HepG2 (cell line): Measurements from ENCODE around the gene FAF1. TPM values are rescaled to one million over a fixed set of nuclear protein-coding genes. Genes with fewer than 3 reads are reported as not detected.

ENCODE experiments used
- ATAC-seq: fragments of 200-7000 bp; cut with Tn5 transposase; 3 replicates; pipeline ENCODE4 v1.9.1; 2020; ENCODE audit warnings: mild to moderate bottlenecking, moderate library complexity
- BruUV-seq: library from RNA; stranded (reverse); fragments of 400-500 nt; replicated peaks from 2 replicates; lab custom pipeline; 2021; lab: Mats Ljungman, UMichigan
- CTCF ChIA-PET: fragments of 300-600 bp; formaldehyde crosslinking; extraction: SDS; loops from one replicate; lab custom pipeline; 2021; ENCODE audit warnings: low total read pairs, inconsistent platforms, low intra/inter-chr PET ratio; lab: Yijun Ruan, JAX
- POLR2A ChIA-PET: fragments of 350-600 bp; sonication (Branson Sonifier 250); formaldehyde crosslinking; loops from one replicate; lab custom pipeline; 2020; ENCODE audit warnings: antibody characterized with exemption, inconsistent platforms; lab: Yijun Ruan, JAX
- DNase-seq: peaks from one replicate; pipeline ENCODE4 v3.0.0-alpha.2; 2015; ENCODE audit warnings: low spot score
- FAIRE-seq: peaks from 3 replicates; lab custom pipeline; 2011; peaks lifted over from hg19 to GRCh38; lab: Jason Lieb, UNC
- H2AFZ ChIP-seq: one replicate; pipeline ENCODE4 v1.6.1; 2011; ENCODE audit warnings: low read length, inconsistent platforms
- H3K27ac ChIP-seq: fragments of 300-600 bp; 3 replicates; pipeline ENCODE4 v1.8.0; 2011; ENCODE audit warnings: mixed run types, mild to moderate bottlenecking, mixed read lengths, low read length, inconsistent platforms; ENCODE audit not compliant: insufficient read depth; ENCODE audit errors: extremely low read length
- H3K27me3 ChIP-seq, 2 experiments: fragments of 200-600 bp in 1 of 2; 2 replicates in 1 of 2; 3 replicates in 1 of 2; pipeline versions ENCODE4 v1.6.0 to v1.8.0; 2011; ENCODE audit warnings: low read length in 2 of 2, mild to moderate bottlenecking in 2 of 2, moderate library complexity in 2 of 2, inconsistent platforms in 1 of 2; ENCODE audit not compliant: insufficient read depth in 2 of 2, control insufficient read depth in 1 of 2
- H3K36me3 ChIP-seq, 2 experiments: fragments of 200-600 bp in 1 of 2; replicated peaks in 1 of 2; 2 replicates in 1 of 2; 3 replicates in 1 of 2; pipeline versions ENCODE4 v1.5.1 to v1.8.0; 2011; ENCODE audit warnings: low read length in 2 of 2, inconsistent platforms in 1 of 2; ENCODE audit not compliant: insufficient read depth in 2 of 2, control insufficient read depth in 1 of 2
- H3K4me1 ChIP-seq: 2 replicates; pipeline ENCODE4 v1.5.1; 2012; ENCODE audit warnings: low read length, inconsistent platforms; ENCODE audit not compliant: insufficient read depth
- H3K4me2 ChIP-seq: 2 replicates; pipeline ENCODE4 v1.6.0; 2011; ENCODE audit warnings: low read depth, low read length, inconsistent platforms
- H3K4me3 ChIP-seq, 3 experiments: fragments of 200-600 bp in 1 of 3; sonication (generic), shearing (Covaris generic) in 1 of 3; replicated peaks in 1 of 3; 2 replicates each; pipeline ENCODE4 v1.5.1; 2011 to 2016; ENCODE audit warnings: low read length in 3 of 3, inconsistent platforms in 2 of 3, low read depth in 2 of 3, mild to moderate bottlenecking in 2 of 3, control low read depth in 1 of 3, mixed read lengths in 1 of 3; ENCODE audit not compliant: insufficient read depth in 1 of 3
- H3K79me2 ChIP-seq: one replicate; pipeline ENCODE4 v1.6.1; 2011; ENCODE audit warnings: low read length, inconsistent platforms; ENCODE audit not compliant: insufficient read depth
- H3K9ac ChIP-seq: 2 replicates; pipeline ENCODE4 v1.6.0; 2011; ENCODE audit warnings: mild to moderate bottlenecking, low read depth, low read length, inconsistent platforms; ENCODE audit not compliant: insufficient read depth
- H3K9me3 ChIP-seq: 2 replicates; pipeline ENCODE4 v1.5.1; 2012; ENCODE audit warnings: mild to moderate bottlenecking, low read length
- H4K20me1 ChIP-seq: 2 replicates; pipeline ENCODE4 v1.6.0; 2011; ENCODE audit warnings: inconsistent platforms, mild to moderate bottlenecking, low read length, moderate library complexity; ENCODE audit not compliant: insufficient read depth
- EHMT2 ChIP-seq: fragments of 200-600 bp; sonication (generic); IDR thresholded peaks from 2 replicates; pipeline ENCODE4 v1.7.0; 2017; ENCODE audit warnings: antibody characterized with exemption, low read depth, low read length, borderline replicate concordance
- JUN ChIP-seq: sonication (generic); formaldehyde crosslinking; IDR thresholded peaks from 2 replicates; pipeline ENCODE4 v1.4.0; 2020; ENCODE audit warnings: mild to moderate bottlenecking, missing genetic modification reagents
- MIER3 ChIP-seq: IDR thresholded peaks from 2 replicates; pipeline ENCODE4 v1.6.1; 2016; ENCODE audit warnings: missing compliant biosample characterization, borderline replicate concordance
- NCOA5 ChIP-seq: sonication (generic); formaldehyde crosslinking; IDR thresholded peaks from 2 replicates; pipeline ENCODE4 v1.4.0; 2020; ENCODE audit warnings: missing genetic modification reagents
- NR1H2 ChIP-seq: sonication (generic); formaldehyde crosslinking; IDR thresholded peaks from 2 replicates; pipeline ENCODE4 v1.8.1; 2022; ENCODE audit warnings: low read depth, missing genetic modification reagents, borderline replicate concordance
- PCBP1 ChIP-seq: fragments of 200-400 bp; formaldehyde crosslinking; IDR thresholded peaks from 2 replicates; pipeline ENCODE4 v1.6.1; 2017; ENCODE audit warnings: mild to moderate bottlenecking, low read depth, low read length, borderline replicate concordance
- POLR2AphosphoS2 ChIP-seq: IDR thresholded peaks from 2 replicates; pipeline ENCODE4 v1.6.1; 2011; ENCODE audit warnings: low read depth, low read length, improper control_type of control experiment
- RFX1 ChIP-seq: fragments of 450-650 bp; IDR thresholded peaks from 2 replicates; pipeline ENCODE4 v1.6.1; 2017
- SRY ChIP-seq: sonication (generic); formaldehyde crosslinking; IDR thresholded peaks from 2 replicates; pipeline ENCODE4 v1.8.0; 2022; ENCODE audit warnings: mild to moderate bottlenecking, missing genetic modification reagents
- TARDBP ChIP-seq: sonication (generic); formaldehyde crosslinking; IDR thresholded peaks from 2 replicates; pipeline ENCODE4 v1.8.0; 2022; ENCODE audit warnings: mild to moderate bottlenecking, missing genetic modification reagents
- YEATS2 ChIP-seq: sonication (generic); formaldehyde crosslinking; IDR thresholded peaks from 2 replicates; pipeline ENCODE4 v1.4.0; 2020; ENCODE audit warnings: missing genetic modification reagents, borderline replicate concordance
- ZMYM3 ChIP-seq: sonication (generic); formaldehyde crosslinking; IDR thresholded peaks from 2 replicates; pipeline ENCODE4 v1.5.1; 2020; ENCODE audit warnings: mild to moderate bottlenecking, missing genetic modification reagents
- ZNF143 ChIP-seq: sonication (generic); formaldehyde crosslinking; IDR thresholded peaks from 2 replicates; pipeline ENCODE4 v1.4.0; 2020; ENCODE audit warnings: missing genetic modification reagents
- ZNF34 ChIP-seq: sonication (generic); formaldehyde crosslinking; IDR thresholded peaks from 2 replicates; pipeline ENCODE4 v1.4.0; 2020; ENCODE audit warnings: mild to moderate bottlenecking, missing genetic modification reagents, borderline replicate concordance
- ZNF451 ChIP-seq: sonication (generic); formaldehyde crosslinking; IDR thresholded peaks from 2 replicates; pipeline ENCODE4 v1.5.0; 2020; ENCODE audit warnings: mild to moderate bottlenecking, missing genetic modification reagents
- WGBS: methylation state at CpG from one replicate; pipeline ENCODE4 v1.1.6; 2017; ENCODE audit warnings: low lambda C conversion rate; 5-methylcytosine and 5-hydroxymethylcytosine counted together
- in situ Hi-C: cut with HindIII; loops from 2 replicates; pipeline ENCODE4 v1.10.0; 2017; ENCODE audit warnings: low pct_unique_long_range_greater_than_20kb; ENCODE audit not compliant: extremely low pct_ligation_motif_present
- intact Hi-C: fragments of 100-400 bp; cut with micrococcal nuclease; formaldehyde crosslinking; loops from one replicate; pipeline ENCODE4 v1.10.0; 2022; ENCODE audit not compliant: unreplicated experiment
- polyA plus RNA-seq, 8 experiments: library from polyadenylated mRNA; depleted of rRNA in 3 of 8; stranded (reverse) in 7 of 8; unstranded in 1 of 8; fragments of >200 nt; fragmentation: Illumina TruSeq in 4 of 8; extraction: Trizol in 4 of 8; gene quantifications; 2 replicates each; pipeline versions ENCODE4 v1.2.1 to v1.2.3, GENCODE V29; 2011 to 2016; ENCODE audit warnings: low read depth in 4 of 8, missing spikeins in 1 of 8, mixed read lengths in 1 of 8; ENCODE audit not compliant: insufficient read depth in 1 of 8
- total RNA-seq, 5 experiments: library from RNA; depleted of rRNA; stranded (reverse); fragments of >200 nt; fragmentation: Illumina TruSeq; extraction: Trizol; gene quantifications; 2 replicates each; pipeline ENCODE4 v1.2.3, GENCODE V29; 2016; ENCODE audit warnings: low read depth in 1 of 5
- TF ChIP-seq, protein P1 (sequence below): fragments of 450-650 bp; IDR thresholded peaks from 2 replicates; pipeline ENCODE4 v1.6.1; 2016
- TF ChIP-seq, protein P2 (sequence below): sonication (generic); formaldehyde crosslinking; IDR thresholded peaks from 2 replicates; pipeline ENCODE4 v1.8.1; 2023; ENCODE audit warnings: mild to moderate bottlenecking, missing genetic modification reagents
- TF ChIP-seq, protein P3 (sequence below): sonication (generic); formaldehyde crosslinking; IDR thresholded peaks from 2 replicates; pipeline ENCODE4 v1.8.0; 2022; ENCODE audit warnings: low read depth, missing genetic modification reagents
- TF ChIP-seq, protein P4 (sequence below): IDR thresholded peaks from 2 replicates; pipeline ENCODE4 v1.6.1; 2016; ENCODE audit warnings: low read depth, borderline replicate concordance

Gene FAF1
- total and polyA plus RNA-seq, 2 of the 13 experiments (the other 11 are each of a cell fraction or from before 2014, with no cell fraction given), result 19.4 to 63.3 TPM

DNA sequence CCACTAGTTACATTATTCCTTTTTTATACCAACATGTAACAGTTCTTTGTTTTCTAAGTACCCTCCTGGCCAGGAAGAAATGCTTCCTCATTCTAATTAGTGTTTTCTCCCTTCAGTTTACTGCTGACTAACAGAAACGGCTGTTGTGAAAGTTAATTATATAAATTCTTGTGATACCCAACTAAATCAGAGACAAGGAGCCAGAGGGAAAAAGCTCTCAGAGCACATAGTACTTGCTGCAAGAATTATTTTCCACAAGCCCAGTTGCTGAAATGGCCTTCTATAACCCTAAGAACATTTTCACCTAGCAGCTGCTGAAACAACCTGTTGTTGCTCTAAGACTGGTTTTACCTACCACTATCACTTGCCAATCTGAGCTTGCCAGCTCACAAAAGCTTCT, 82.4 kb downstream of the FAF1 start:
- no peak overlapping the region for H2AFZ ChIP-seq
- H3K36me3 ChIP-seq, result no peaks in the 10 kb centered on the region
- no peak for TF ChIP-seq JUN (CRISPR knock-in tag)
- no peak for TF ChIP-seq ZNF34 (CRISPR knock-in tag)
- no peak for TF ChIP-seq ZNF451 (CRISPR knock-in tag)
- TF ChIP-seq NR1H2, result no peak
- TF ChIP-seq SRY (CRISPR knock-in tag), result no peak
- no peak for TF ChIP-seq YEATS2 (CRISPR knock-in tag)
- TF ChIP-seq TARDBP (CRISPR knock-in tag), result no peak
- TF ChIP-seq RFX1, result no peak
- TF ChIP-seq ZNF143 (CRISPR knock-in tag), result no peak
- no peak for TF ChIP-seq MIER3 (CRISPR knock-in tag)
- no peak for TF ChIP-seq NCOA5 (CRISPR knock-in tag)
- TF ChIP-seq, protein P1, sequence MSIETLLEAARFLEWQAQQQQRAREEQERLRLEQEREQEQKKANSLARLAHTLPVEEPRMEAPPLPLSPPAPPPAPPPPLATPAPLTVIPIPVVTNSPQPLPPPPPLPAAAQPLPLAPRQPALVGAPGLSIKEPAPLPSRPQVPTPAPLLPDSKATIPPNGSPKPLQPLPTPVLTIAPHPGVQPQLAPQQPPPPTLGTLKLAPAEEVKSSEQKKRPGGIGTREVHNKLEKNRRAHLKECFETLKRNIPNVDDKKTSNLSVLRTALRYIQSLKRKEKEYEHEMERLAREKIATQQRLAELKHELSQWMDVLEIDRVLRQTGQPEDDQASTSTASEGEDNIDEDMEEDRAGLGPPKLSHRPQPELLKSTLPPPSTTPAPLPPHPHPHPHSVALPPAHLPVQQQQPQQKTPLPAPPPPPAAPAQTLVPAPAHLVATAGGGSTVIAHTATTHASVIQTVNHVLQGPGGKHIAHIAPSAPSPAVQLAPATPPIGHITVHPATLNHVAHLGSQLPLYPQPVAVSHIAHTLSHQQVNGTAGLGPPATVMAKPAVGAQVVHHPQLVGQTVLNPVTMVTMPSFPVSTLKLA, result no peak
- TF ChIP-seq, protein P2, sequence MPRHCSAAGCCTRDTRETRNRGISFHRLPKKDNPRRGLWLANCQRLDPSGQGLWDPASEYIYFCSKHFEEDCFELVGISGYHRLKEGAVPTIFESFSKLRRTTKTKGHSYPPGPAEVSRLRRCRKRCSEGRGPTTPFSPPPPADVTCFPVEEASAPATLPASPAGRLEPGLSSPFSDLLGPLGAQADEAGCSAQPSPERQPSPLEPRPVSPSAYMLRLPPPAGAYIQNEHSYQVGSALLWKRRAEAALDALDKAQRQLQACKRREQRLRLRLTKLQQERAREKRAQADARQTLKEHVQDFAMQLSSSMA, result no peak
- TF ChIP-seq POLR2AphosphoS2, result no peak
- TF ChIP-seq EHMT2, result no peak
- TF ChIP-seq, protein P3, sequence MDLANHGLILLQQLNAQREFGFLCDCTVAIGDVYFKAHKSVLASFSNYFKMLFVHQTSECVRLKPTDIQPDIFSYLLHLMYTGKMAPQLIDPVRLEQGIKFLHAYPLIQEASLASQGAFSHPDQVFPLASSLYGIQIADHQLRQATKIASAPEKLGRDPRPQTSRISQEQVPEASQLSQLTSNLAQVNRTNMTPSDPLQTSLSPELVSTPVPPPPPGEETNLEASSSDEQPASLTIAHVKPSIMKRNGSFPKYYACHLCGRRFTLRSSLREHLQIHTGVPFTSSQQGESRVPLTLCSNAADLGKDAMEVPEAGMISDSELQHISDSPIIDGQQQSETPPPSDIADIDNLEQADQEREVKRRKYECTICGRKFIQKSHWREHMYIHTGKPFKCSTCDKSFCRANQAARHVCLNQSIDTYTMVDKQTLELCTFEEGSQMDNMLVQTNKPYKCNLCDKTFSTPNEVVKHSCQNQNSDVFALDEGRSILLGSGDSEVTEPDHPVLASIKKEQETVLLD (CRISPR knock-in tag), result no peak
- TF ChIP-seq, protein P4, sequence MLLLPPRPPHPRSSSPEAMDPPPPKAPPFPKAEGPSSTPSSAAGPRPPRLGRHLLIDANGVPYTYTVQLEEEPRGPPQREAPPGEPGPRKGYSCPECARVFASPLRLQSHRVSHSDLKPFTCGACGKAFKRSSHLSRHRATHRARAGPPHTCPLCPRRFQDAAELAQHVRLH (CRISPR knock-in tag), result no peak
- TF ChIP-seq PCBP1, result no peak
- no peak for TF ChIP-seq ZMYM3 (CRISPR knock-in tag)
- H4K20me1 ChIP-seq, result no peaks in the 10 kb centered on the region
- FAIRE-seq (no peak), ATAC-seq (no peak), DNase-seq (no peak)
- 97% methylated on average over 1 of the region's 1 CpG for WGBS
- POLR2A ChIA-PET, result interaction anchor here (0.9 kb wide), 1 partner anchor 20 kb away, joined by 3 read pairs; no protein-coding TSS in a partner anchor
- peaks cover 8% of the 10 kb centered on the region for H3K79me2 ChIP-seq
- CTCF ChIA-PET, result no interaction called here
- no TSS peak for BruUV-seq
- no peak overlapping the region for H3K9ac ChIP-seq
- no peak overlapping the region for H3K4me3 ChIP-seq
- in situ Hi-C loops, result no loop called here
- intact Hi-C loops, result no loop called here
- H3K9me3 ChIP-seq, result no peaks in the 10 kb centered on the region
- no peak overlapping the region for H3K27ac ChIP-seq
- no peaks in the 10 kb centered on the region for H3K27me3 ChIP-seq
- peaks cover 3% of the 10 kb centered on the region; the same call in 1 of the 2 replicates for H3K4me1 ChIP-seq
- no peak overlapping the region for H3K4me2 ChIP-seq
